ENCODE data around the gene TERT.
A peak's percentile ranks its signal among the peaks of the same experiment; 100 is the strongest.

Gene TERT

DNA sequence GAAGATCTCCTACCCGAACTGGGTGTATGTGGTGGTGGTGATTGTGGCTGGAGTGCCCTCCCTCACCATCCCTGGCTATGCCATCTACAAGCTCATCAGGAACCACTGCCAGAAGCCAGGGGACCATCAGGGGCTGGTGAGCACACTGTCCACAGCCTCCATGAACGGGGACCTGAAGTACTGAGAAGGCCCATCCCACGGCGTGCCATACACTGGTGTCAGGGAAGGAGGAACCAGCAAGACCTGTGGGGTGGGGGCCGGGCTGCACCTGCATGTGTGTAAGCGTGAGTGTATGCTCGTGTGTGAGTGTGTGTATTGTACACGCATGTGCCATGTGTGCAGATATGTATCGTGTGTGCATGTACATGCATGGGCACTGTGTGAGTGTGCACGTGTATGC lies 73.1 kb downstream of the TERT start:
- Histone ChIP-seq H3K4me3 (ENCODE audit: control insufficient read depth in 1 of 7, extremely low read depth in 1 of 7, insufficient read depth in 4 of 7, low read depth in 2 of 7, low read length in 6 of 7) (no peak overlapping the region), H3K27me3 (replicated peaks in 2 of 5; ENCODE audit: control insufficient read depth in 4 of 5, insufficient read depth in 5 of 5, low read length in 4 of 5) (peaks cover 0 to 12% (median 2%) of the 10 kb centered on the region in 5 experiments), H3K36me3 (ENCODE audit: control insufficient read depth in 4 of 4, insufficient read depth in 4 of 4, low read length in 3 of 4) (no peaks in the 10 kb centered on the region), H3K9me3 (ENCODE audit: control extremely low read depth in 1 of 5, control insufficient read depth in 4 of 5, insufficient read depth in 2 of 5, low read depth in 1 of 5, low read length in 4 of 5) (no peaks in the 10 kb centered on the region), H3K27ac (ENCODE audit: insufficient read depth in 1 of 2, low read depth in 1 of 2, low read length in 2 of 2, poor library complexity in 1 of 2, severe bottlenecking in 2 of 2) (no peak overlapping the region), H3K4me1 (ENCODE audit: control extremely low read depth in 1 of 4, control insufficient read depth in 4 of 4, insufficient read depth in 4 of 4, low read length in 3 of 4) (no peaks in the 10 kb centered on the region)
- CTCF ChIA-PET: no interaction called here
- POLR2A ChIA-PET: no interaction called here
- 95% methylated on average over 8 of the region's 10 CpGs for WGBS (ENCODE audit: insufficient coverage)
- DNase-seq: no peak

DNA sequence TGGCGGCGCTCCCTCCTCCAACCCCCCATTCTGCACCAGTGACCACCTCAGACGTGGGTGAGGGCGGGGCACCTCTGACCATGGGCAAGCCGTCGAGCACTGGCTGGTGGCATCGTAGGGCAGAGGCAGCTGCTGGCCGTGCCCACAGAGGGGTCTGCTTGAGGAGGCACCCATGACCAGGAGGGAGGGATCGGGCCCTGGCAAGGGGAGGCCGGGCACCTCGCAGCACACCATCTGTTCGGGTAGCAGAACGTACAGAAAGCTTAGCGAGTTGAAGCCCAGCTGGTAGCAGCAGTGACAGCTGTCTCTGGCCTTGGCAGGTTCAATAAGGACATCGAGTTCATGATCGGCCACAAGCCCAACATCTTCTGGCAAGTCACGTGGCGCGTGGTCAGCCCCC lies 74.0 kb downstream of the TERT start:
- WGBS (ENCODE audit: insufficient coverage): 94% methylated on average over 15 of the region's 19 CpGs
- POLR2A ChIA-PET: no interaction called here
- Histone ChIP-seq H3K36me3 (ENCODE audit: control insufficient read depth in 4 of 4, insufficient read depth in 4 of 4, low read length in 3 of 4) (no peaks in the 10 kb centered on the region), H3K4me3 (ENCODE audit: control insufficient read depth in 1 of 7, extremely low read depth in 1 of 7, insufficient read depth in 4 of 7, low read depth in 2 of 7, low read length in 6 of 7) (no peak overlapping the region), H3K27ac (ENCODE audit: insufficient read depth in 1 of 2, low read depth in 1 of 2, low read length in 2 of 2, poor library complexity in 1 of 2, severe bottlenecking in 2 of 2) (no peak overlapping the region), H3K9me3 (ENCODE audit: control extremely low read depth in 1 of 5, control insufficient read depth in 4 of 5, insufficient read depth in 2 of 5, low read depth in 1 of 5, low read length in 4 of 5) (peaks cover 0 to 4% (median 0%) of the 10 kb centered on the region in 5 experiments), H3K27me3 (replicated peaks in 2 of 5; ENCODE audit: control insufficient read depth in 4 of 5, insufficient read depth in 5 of 5, low read length in 4 of 5) (peaks cover 0 to 7% (median 2%) of the 10 kb centered on the region in 5 experiments), H3K4me1 (ENCODE audit: control extremely low read depth in 1 of 4, control insufficient read depth in 4 of 4, insufficient read depth in 4 of 4, low read length in 3 of 4) (no peaks in the 10 kb centered on the region)
- CTCF ChIA-PET: no interaction called here
- DNase-seq: no peak

DNA sequence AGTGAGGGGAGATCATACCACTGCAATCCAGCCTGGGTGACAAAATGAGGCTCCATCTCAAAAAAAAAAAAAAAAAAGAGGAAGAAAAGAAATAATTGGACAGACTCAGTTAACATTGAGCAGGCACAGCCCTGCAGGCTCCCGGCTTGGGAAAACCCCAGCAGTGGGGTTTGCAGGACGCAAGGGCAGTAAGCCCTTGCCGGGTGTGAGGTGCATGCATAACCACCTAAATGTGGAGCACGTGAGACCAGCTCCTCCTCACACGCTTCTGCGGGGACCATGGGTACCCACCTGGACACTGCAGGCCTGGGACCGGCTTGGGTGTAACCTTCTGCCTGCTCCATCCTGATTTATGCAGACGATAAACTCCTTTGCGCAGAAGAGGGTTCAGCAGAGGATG lies 74.5 kb downstream of the TERT start:
- no peak for DNase-seq
- Histone ChIP-seq H3K9me3 (ENCODE audit: control extremely low read depth in 1 of 5, control insufficient read depth in 4 of 5, insufficient read depth in 2 of 5, low read depth in 1 of 5, low read length in 4 of 5) (peaks cover 0 to 9% (median 0%) of the 10 kb centered on the region in 5 experiments), H3K4me1 (ENCODE audit: control extremely low read depth in 1 of 4, control insufficient read depth in 4 of 4, insufficient read depth in 4 of 4, low read length in 3 of 4) (no peaks in the 10 kb centered on the region), H3K27ac (ENCODE audit: insufficient read depth in 1 of 2, low read depth in 1 of 2, low read length in 2 of 2, poor library complexity in 1 of 2, severe bottlenecking in 2 of 2) (no peak overlapping the region), H3K4me3 (ENCODE audit: control insufficient read depth in 1 of 7, extremely low read depth in 1 of 7, insufficient read depth in 4 of 7, low read depth in 2 of 7, low read length in 6 of 7) (no peak overlapping the region), H3K36me3 (ENCODE audit: control insufficient read depth in 4 of 4, insufficient read depth in 4 of 4, low read length in 3 of 4) (no peaks in the 10 kb centered on the region), H3K27me3 (replicated peaks in 2 of 5; ENCODE audit: control insufficient read depth in 4 of 5, insufficient read depth in 5 of 5, low read length in 4 of 5) (peaks cover 0 to 4% (median 0%) of the 10 kb centered on the region in 5 experiments)
- POLR2A ChIA-PET: no interaction called here
- CTCF ChIA-PET: no interaction called here
- WGBS (ENCODE audit: insufficient coverage): 88% methylated on average over 8 of the region's 9 CpGs

DNA sequence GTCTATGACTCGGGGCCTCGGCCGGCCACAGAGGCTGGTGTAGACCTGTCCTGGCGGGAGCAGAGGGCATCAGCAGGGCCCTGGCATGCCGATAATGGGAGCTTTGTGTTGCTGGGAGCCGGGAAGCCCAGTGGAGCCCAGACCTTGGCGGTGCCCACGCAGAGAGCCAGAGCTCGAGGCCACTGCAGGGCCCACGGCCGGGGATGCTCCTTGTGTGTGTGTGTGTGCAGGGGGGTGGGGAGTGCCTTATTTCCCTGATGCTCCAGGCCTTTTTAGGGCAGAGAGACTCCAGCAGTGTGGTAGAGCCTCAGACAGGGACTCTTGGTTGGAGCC lies 75.1 kb downstream of the TERT start:
- ChIA-PET CTCF (no interaction called here), POLR2A (no interaction called here)
- no peak for DNase-seq
- Histone ChIP-seq H3K27me3 (replicated peaks in 2 of 5; ENCODE audit: control insufficient read depth in 4 of 5, insufficient read depth in 5 of 5, low read length in 4 of 5) (peaks cover 0 to 3% (median 0%) of the 10 kb centered on the region in 5 experiments), H3K9me3 (ENCODE audit: control extremely low read depth in 1 of 5, control insufficient read depth in 4 of 5, insufficient read depth in 2 of 5, low read depth in 1 of 5, low read length in 4 of 5) (peaks cover 0 to 12% (median 0%) of the 10 kb centered on the region in 5 experiments), H3K4me3 (ENCODE audit: control insufficient read depth in 1 of 7, extremely low read depth in 1 of 7, insufficient read depth in 4 of 7, low read depth in 2 of 7, low read length in 6 of 7) (no peak overlapping the region), H3K36me3 (ENCODE audit: control insufficient read depth in 4 of 4, insufficient read depth in 4 of 4, low read length in 3 of 4) (no peaks in the 10 kb centered on the region), H3K27ac (ENCODE audit: insufficient read depth in 1 of 2, low read depth in 1 of 2, low read length in 2 of 2, poor library complexity in 1 of 2, severe bottlenecking in 2 of 2) (no peak overlapping the region), H3K4me1 (ENCODE audit: control extremely low read depth in 1 of 4, control insufficient read depth in 4 of 4, insufficient read depth in 4 of 4, low read length in 3 of 4) (no peaks in the 10 kb centered on the region)
- 89% methylated on average over 10 of the region's 11 CpGs for WGBS (ENCODE audit: insufficient coverage)

DNA sequence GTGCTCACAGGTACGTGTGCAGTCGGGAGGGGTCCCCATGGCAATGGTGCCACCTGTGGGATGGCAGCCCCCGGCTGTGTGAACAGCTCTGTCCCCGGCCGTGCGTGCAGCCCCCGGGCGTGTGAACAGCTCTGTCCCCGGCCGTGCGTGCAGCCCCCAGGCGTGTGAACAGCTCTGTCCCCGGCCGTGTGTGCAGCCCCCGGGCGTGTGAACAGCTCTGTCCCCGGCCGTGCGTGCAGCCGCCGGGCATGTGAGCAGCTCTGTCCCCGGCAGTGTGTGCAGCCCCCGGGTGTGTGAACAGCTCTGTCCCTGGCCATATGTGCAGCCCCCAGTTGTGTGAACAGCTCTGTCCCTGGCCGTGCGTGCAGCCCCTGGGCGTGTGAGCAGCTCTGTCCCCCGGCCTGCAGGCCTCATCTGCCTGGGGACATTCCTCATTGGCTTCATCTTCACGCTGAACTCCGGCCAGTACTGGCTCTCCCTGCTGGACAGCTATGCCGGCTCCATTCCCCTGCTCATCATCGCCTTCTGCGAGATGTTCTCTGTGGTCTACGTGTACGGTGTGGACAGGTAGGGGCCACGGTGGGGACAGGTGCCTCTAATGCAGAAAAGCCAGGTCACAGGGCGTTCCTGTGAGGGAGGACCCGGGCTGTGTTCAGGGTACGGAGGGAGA lies 75.6 kb downstream of the TERT start:
- CTCF ChIA-PET: no interaction called here
- Histone ChIP-seq H3K4me3 (ENCODE audit: control insufficient read depth in 1 of 7, extremely low read depth in 1 of 7, insufficient read depth in 4 of 7, low read depth in 2 of 7, low read length in 6 of 7) (no peak overlapping the region), H3K27ac (ENCODE audit: insufficient read depth in 1 of 2, low read depth in 1 of 2, low read length in 2 of 2, poor library complexity in 1 of 2, severe bottlenecking in 2 of 2) (no peak overlapping the region), H3K4me1 (ENCODE audit: control extremely low read depth in 1 of 4, control insufficient read depth in 4 of 4, insufficient read depth in 4 of 4, low read length in 3 of 4) (no peaks in the 10 kb centered on the region), H3K9me3 (ENCODE audit: control extremely low read depth in 1 of 5, control insufficient read depth in 4 of 5, insufficient read depth in 2 of 5, low read depth in 1 of 5, low read length in 4 of 5) (peaks cover 0 to 12% (median 0%) of the 10 kb centered on the region in 5 experiments), H3K27me3 (replicated peaks in 2 of 5; ENCODE audit: control insufficient read depth in 4 of 5, insufficient read depth in 5 of 5, low read length in 4 of 5) (peaks cover 0 to 3% (median 0%) of the 10 kb centered on the region in 5 experiments), H3K36me3 (ENCODE audit: control insufficient read depth in 4 of 4, insufficient read depth in 4 of 4, low read length in 3 of 4) (no peaks in the 10 kb centered on the region)
- DNase-seq: no peak
- POLR2A ChIA-PET: interaction anchor here (0.7 kb wide), 1 partner anchor 14 kb away, joined by 3 read pairs; no protein-coding TSS in a partner anchor
- 87% methylated on average over 35 of the region's 38 CpGs for WGBS (ENCODE audit: insufficient coverage)

DNA sequence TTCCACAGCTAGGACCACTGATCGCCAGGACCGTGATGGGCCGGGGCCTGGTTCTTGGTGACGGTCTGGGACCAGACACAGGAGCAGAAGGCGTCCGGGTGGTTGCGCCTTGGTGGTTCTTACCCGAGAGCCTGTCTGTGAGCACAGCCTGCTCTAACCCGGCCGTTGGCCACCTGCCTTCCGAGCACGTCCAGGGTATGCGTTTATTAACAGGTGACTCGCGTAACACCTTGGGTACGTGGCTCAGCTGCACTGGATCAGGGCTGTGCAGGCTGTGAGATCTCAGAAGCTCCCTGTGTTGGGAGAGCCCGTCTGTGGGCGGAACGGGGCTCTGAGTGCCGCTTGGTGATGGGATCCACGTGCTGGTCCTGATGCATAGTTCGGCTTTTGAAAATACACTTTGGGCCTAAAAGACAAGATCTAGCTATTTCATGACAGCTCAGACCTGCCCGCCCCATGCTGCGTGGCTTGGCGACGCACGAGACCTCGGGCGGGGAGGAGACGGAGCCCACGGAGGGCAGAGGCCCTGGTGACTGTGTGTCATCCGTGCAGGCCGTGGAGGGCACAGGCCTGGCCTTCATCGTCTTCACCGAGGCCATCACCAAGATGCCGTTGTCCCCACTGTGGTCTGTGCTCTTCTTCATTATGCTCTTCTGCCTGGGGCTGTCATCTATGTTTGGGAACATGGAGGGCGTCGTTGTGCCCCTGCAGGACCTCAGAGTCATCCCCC lies 76.4 kb downstream of the TERT start:
- Histone ChIP-seq H3K36me3 (ENCODE audit: control insufficient read depth in 4 of 4, insufficient read depth in 4 of 4, low read length in 3 of 4) (no peaks in the 10 kb centered on the region), H3K4me1 (ENCODE audit: control extremely low read depth in 1 of 4, control insufficient read depth in 4 of 4, insufficient read depth in 4 of 4, low read length in 3 of 4) (no peaks in the 10 kb centered on the region), H3K27me3 (replicated peaks in 2 of 5; ENCODE audit: control insufficient read depth in 4 of 5, insufficient read depth in 5 of 5, low read length in 4 of 5) (peaks cover 0 to 3% (median 0%) of the 10 kb centered on the region in 5 experiments), H3K27ac (ENCODE audit: insufficient read depth in 1 of 2, low read depth in 1 of 2, low read length in 2 of 2, poor library complexity in 1 of 2, severe bottlenecking in 2 of 2) (no peak overlapping the region), H3K4me3 (ENCODE audit: control insufficient read depth in 1 of 7, extremely low read depth in 1 of 7, insufficient read depth in 4 of 7, low read depth in 2 of 7, low read length in 6 of 7) (no peak overlapping the region), H3K9me3 (ENCODE audit: control extremely low read depth in 1 of 5, control insufficient read depth in 4 of 5, insufficient read depth in 2 of 5, low read depth in 1 of 5, low read length in 4 of 5) (peaks cover 0 to 12% (median 0%) of the 10 kb centered on the region in 5 experiments)
- ChIA-PET CTCF (no interaction called here), POLR2A (interaction anchor here (0.7 kb wide), 1 partner anchor 14 kb away, joined by 3 read pairs; no protein-coding TSS in a partner anchor)
- no peak for DNase-seq
- WGBS (ENCODE audit: insufficient coverage): 92% methylated on average over 36 of the region's 38 CpGs

DNA sequence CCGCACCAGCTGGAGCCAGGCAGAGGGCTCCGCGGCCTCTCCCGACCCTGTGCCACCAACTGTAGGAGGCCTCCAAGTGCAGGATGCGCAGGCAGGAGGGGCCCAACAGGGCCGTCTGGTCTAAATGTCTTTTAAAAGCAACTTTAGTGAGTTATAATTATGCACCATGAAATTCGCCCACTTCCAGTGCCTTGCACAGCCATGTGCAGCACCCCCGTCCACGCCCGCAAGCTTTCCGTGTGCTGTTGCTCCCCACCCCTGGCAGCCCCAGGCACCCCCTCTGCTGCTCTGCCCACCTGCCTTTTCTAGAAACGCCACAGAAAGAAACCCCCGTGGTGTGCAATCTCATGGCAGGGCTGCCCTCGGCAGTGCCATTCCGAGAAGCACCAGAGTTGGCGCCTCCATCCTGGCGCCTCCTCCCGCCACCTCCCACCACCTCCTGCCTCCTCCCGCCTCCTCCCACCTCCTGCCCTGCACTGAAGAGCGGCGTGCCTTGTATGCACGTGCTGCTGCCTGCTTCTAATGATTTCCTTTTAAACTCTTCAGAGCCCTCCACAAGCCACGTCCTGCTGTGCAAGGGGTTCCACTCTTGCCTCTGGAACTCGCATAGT lies 77.2 kb downstream of the TERT start:
- WGBS (ENCODE audit: insufficient coverage): 63% methylated on average over 20 of the region's 24 CpGs
- Histone ChIP-seq H3K36me3 (ENCODE audit: control insufficient read depth in 4 of 4, insufficient read depth in 4 of 4, low read length in 3 of 4) (no peaks in the 10 kb centered on the region), H3K9me3 (ENCODE audit: control extremely low read depth in 1 of 5, control insufficient read depth in 4 of 5, insufficient read depth in 2 of 5, low read depth in 1 of 5, low read length in 4 of 5) (peaks cover 0 to 12% (median 0%) of the 10 kb centered on the region in 5 experiments), H3K27ac (ENCODE audit: insufficient read depth in 1 of 2, low read depth in 1 of 2, low read length in 2 of 2, poor library complexity in 1 of 2, severe bottlenecking in 2 of 2) (no peak overlapping the region), H3K27me3 (replicated peaks in 2 of 5; ENCODE audit: control insufficient read depth in 4 of 5, insufficient read depth in 5 of 5, low read length in 4 of 5) (peaks cover 0 to 3% (median 0%) of the 10 kb centered on the region in 5 experiments), H3K4me1 (ENCODE audit: control extremely low read depth in 1 of 4, control insufficient read depth in 4 of 4, insufficient read depth in 4 of 4, low read length in 3 of 4) (no peaks in the 10 kb centered on the region), H3K4me3 (ENCODE audit: control insufficient read depth in 1 of 7, extremely low read depth in 1 of 7, insufficient read depth in 4 of 7, low read depth in 2 of 7, low read length in 6 of 7) (no peak overlapping the region)
- peak in 2 of 3 donors; percentile 8 to 17 for DNase-seq
- CTCF ChIA-PET: no interaction called here
- POLR2A ChIA-PET: no interaction called here
